Uterus (tissue), 4 donors: ENCODE measurements around the gene ATP8B1. TPM values are rescaled to one million over a fixed set of nuclear protein-coding genes. Genes with fewer than 3 reads are reported as not detected.

Experiments
- DNase-seq, 2 donors: peaks; one replicate each; pipeline ENCODE4 v3.0.0-alpha.2; 2019 to 2020
- H3K27ac ChIP-seq, 2 donors: fragments of 200-600 bp; sonication (generic); 1 replicate in 1 of 2; 2 replicates in 1 of 2; pipeline ENCODE4 v1.5.1; 2016 to 2018
- H3K27me3 ChIP-seq, 2 donors: fragments of 200-600 bp; sonication (generic); one replicate each; pipeline ENCODE4 v1.5.1; 2018 to 2019; ENCODE audit warnings: control low read depth in 1 of 2
- H3K36me3 ChIP-seq, 2 donors: fragments of 200-600 bp; sonication (generic); one replicate each; pipeline ENCODE4 v1.5.1; 2019; ENCODE audit warnings: control low read depth in 1 of 2
- H3K4me1 ChIP-seq, 2 donors: fragments of 200-600 bp; sonication (generic); one replicate each; pipeline ENCODE4 v1.5.1; 2018 to 2019; ENCODE audit warnings: control low read depth in 1 of 2
- H3K4me3 ChIP-seq, 2 donors: fragments of 200-600 bp; sonication (generic); 1 replicate in 1 of 2; 2 replicates in 1 of 2; pipeline ENCODE4 v1.5.1; 2018 to 2019; ENCODE audit warnings: mild to moderate bottlenecking in 1 of 2
- H3K9me3 ChIP-seq, 2 donors: fragments of 200-600 bp; sonication (generic); one replicate each; pipeline ENCODE4 v1.5.1; 2019; ENCODE audit warnings: control low read depth in 1 of 2
- POLR2A ChIP-seq, 2 donors: fragments of 450-650 bp; IDR thresholded peaks; one replicate each; pipeline ENCODE4 v1.6.1; 2016; ENCODE audit warnings: antibody characterized with exemption in 2 of 2, mild to moderate bottlenecking in 1 of 2, moderate library complexity in 1 of 2
- intact Hi-C: fragments of 100-400 bp; cut with DNase I; formaldehyde crosslinking; loops from one replicate; pipeline ENCODE4 v1.15.1; 2023; ENCODE audit warnings: low total_unique reads
- total RNA-seq, 4 donors: library from RNA; depleted of rRNA in 3 of 4; stranded (reverse); fragments of >200 nt in 3 of 4; gene quantifications; one replicate each; pipeline versions ENCODE4 v1.1.0 to v1.2.4, GENCODE V29; 2014 to 2023
- TF ChIP-seq, protein P1 (sequence below), 4 experiments: fragments of 200-600 bp in 2 of 4; fragments of 450-650 bp in 2 of 4; sonication (generic) in 2 of 4; IDR thresholded peaks; one replicate each; pipeline ENCODE4 v1.5.1; 2016 to 2019; ENCODE audit warnings: antibody characterized with exemption in 4 of 4, mild to moderate bottlenecking in 2 of 4, moderate library complexity in 1 of 4
- donor health status: DM: yes; HTN: yes; CAD: no.

ATP8B1 gene
- total RNA-seq, 4 donors from 2014 or later = 18.4 to 24.9 (median 22.1) TPM

DNA sequence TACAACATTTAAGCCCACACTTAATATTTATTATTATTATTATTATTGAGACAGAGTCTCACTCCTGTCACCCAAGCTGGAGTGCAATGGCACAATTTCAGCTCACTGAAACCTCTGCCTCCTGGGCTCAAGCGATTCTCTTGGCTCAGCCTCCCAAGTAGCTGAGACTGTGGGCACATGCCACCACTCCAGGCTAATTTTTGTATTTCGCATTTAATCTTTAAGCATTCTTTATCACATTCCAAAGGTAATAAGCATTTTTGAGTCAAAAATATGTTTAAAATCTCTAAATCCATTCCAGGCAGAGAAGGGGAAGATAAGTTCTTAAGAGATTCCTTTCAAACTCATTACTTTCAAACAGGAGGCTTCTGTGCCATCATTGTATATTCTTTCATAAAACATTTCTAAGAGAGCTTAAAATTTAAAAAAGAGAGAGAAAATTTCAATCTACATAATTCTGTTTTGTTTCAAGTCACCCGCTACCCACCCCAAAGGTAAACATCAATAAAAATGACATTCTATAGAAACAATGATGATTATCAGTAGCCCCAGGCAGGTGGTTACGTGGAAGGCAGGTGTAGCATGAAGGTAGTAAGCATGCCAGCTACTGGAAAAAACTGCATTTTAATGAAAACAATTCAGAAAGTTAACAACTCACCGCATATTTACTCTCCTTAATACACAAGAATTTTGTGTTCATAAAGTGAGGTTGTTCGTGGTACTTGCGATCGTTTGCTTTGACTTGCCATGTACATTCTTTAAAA lies 97.1 kb downstream of the ATP8B1 start:
- Histone ChIP-seq H3K27ac (no peak overlapping the region), H3K4me1 (no peaks in the 10 kb centered on the region), H3K27me3 (no peaks in the 10 kb centered on the region), H3K4me3 (no peak overlapping the region), H3K9me3 (no peaks in the 10 kb centered on the region), H3K36me3 (no peaks in the 10 kb centered on the region)
- no peak for DNase-seq
- intact Hi-C loops = no loop called here
- TF ChIP-seq POLR2A (IDR thresholded peaks at IDR 0.05) = no peak
- TF ChIP-seq, protein P1, sequence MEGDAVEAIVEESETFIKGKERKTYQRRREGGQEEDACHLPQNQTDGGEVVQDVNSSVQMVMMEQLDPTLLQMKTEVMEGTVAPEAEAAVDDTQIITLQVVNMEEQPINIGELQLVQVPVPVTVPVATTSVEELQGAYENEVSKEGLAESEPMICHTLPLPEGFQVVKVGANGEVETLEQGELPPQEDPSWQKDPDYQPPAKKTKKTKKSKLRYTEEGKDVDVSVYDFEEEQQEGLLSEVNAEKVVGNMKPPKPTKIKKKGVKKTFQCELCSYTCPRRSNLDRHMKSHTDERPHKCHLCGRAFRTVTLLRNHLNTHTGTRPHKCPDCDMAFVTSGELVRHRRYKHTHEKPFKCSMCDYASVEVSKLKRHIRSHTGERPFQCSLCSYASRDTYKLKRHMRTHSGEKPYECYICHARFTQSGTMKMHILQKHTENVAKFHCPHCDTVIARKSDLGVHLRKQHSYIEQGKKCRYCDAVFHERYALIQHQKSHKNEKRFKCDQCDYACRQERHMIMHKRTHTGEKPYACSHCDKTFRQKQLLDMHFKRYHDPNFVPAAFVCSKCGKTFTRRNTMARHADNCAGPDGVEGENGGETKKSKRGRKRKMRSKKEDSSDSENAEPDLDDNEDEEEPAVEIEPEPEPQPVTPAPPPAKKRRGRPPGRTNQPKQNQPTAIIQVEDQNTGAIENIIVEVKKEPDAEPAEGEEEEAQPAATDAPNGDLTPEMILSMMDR (IDR thresholded peaks at IDR 0.05) = no peak

- no peak overlapping the region for H3K4me3 ChIP-seq
- no peaks in the 10 kb centered on the region for H3K27me3 ChIP-seq
- DNase-seq = no peak
- TF ChIP-seq POLR2A (IDR thresholded peaks at IDR 0.05) = no peak
- TF ChIP-seq, protein P1 (IDR thresholded peaks at IDR 0.05) = no peak
- H3K27ac ChIP-seq = peak overlapping the region in 1 of 2 donors; percentile 26
- no peaks in the 10 kb centered on the region for H3K9me3 ChIP-seq
- H3K36me3 ChIP-seq = no peaks in the 10 kb centered on the region
- intact Hi-C loops = no loop called here
- H3K4me1 ChIP-seq = no peaks in the 10 kb centered on the region
Observed at GRCh38 chr18:57705011-57705410, 98.1 kb downstream of the ATP8B1 start.

GRCh38 chr18:57698571-57699276 lies 104.4 kb downstream of the ATP8B1 start:
- Histone ChIP-seq H3K36me3 (no peaks in the 10 kb centered on the region), H3K27ac (peak overlapping the region; percentile 74 to 86), H3K27me3 (no peaks in the 10 kb centered on the region), H3K4me1 (no peaks in the 10 kb centered on the region), H3K9me3 (no peaks in the 10 kb centered on the region), H3K4me3 (no peak overlapping the region)
- DNase-seq = no peak
- TF ChIP-seq POLR2A (IDR thresholded peaks at IDR 0.05) = no peak
- TF ChIP-seq, protein P1 (IDR thresholded peaks at IDR 0.05) = no peak
- intact Hi-C loops = no loop called here

DNA sequence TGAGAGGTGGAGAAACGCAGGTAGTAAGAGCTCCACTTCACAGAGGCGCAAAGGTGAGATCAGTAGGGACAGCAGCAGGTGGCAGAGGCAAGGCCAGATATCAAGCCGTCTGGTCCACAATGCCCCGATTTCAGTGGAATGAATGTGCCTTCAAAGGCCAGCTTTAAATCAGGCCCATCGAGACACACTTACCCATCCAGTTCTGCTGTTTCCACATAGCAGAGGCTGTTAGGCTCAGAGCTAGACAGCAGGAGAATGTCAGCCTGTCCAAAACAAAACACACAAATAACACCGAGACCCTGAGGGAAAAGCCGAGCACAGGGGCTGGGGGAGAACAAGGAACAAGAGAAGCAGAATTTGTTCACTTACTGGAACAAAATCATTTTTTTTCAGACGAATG lies 105.7 kb downstream of the ATP8B1 start:
- DNase-seq = no peak

More for the DNA sequence above, 105.7 kb downstream of the ATP8B1 start:
- intact Hi-C loops = no loop called here
- TF ChIP-seq, protein P1 (IDR thresholded peaks at IDR 0.05) = no peak
- no peak for TF ChIP-seq POLR2A (IDR thresholded peaks at IDR 0.05)
- Histone ChIP-seq H3K4me3 (no peak overlapping the region), H3K27me3 (no peaks in the 10 kb centered on the region), H3K36me3 (no peaks in the 10 kb centered on the region), H3K9me3 (no peaks in the 10 kb centered on the region), H3K4me1 (no peaks in the 10 kb centered on the region), H3K27ac (peak overlapping the region; percentile 37 to 86)
